Hepatocyte (in vitro differentiated cells): ENCODE measurements around the gene NOSIP. TPM values are rescaled to one million over a fixed set of nuclear protein-coding genes. Genes with fewer than 3 reads are reported as not detected.

Experiments used
- DNase-seq: peaks from one replicate; pipeline ENCODE4 v3.0.0-alpha.2; 2016; ENCODE audit warnings: low spot score
- H2AFZ ChIP-seq: fragments of 200-600 bp; sonication (generic); 2 replicates; pipeline ENCODE4 v1.6.0; 2016; ENCODE audit warnings: antibody characterized with exemption, mild to moderate bottlenecking
- H3K27ac ChIP-seq: fragments of 200-600 bp; sonication (generic); 2 replicates; pipeline ENCODE4 v1.5.1; 2016; ENCODE audit warnings: mild to moderate bottlenecking
- H3K27me3 ChIP-seq: fragments of 200-600 bp; sonication (generic); 2 replicates; pipeline ENCODE4 v1.6.1; 2016
- H3K36me3 ChIP-seq: fragments of 200-600 bp; sonication (generic); replicated peaks from 2 replicates; pipeline ENCODE4 v1.5.1; 2016; ENCODE audit warnings: low read depth; ENCODE audit not compliant: insufficient read depth
- H3K4me1 ChIP-seq: fragments of 200-600 bp; sonication (generic); 2 replicates; pipeline ENCODE4 v1.5.1; 2016; ENCODE audit warnings: mild to moderate bottlenecking, moderate library complexity; ENCODE audit not compliant: insufficient read depth
- H3K4me2 ChIP-seq: fragments of 200-600 bp; sonication (generic); 2 replicates; pipeline ENCODE4 v1.6.0; 2016
- H3K4me3 ChIP-seq: fragments of 200-600 bp; sonication (generic); 2 replicates; pipeline ENCODE4 v1.5.1; 2016; ENCODE audit warnings: mild to moderate bottlenecking
- H3K79me2 ChIP-seq: fragments of 200-600 bp; sonication (generic); 2 replicates; pipeline ENCODE4 v1.6.0; 2017; ENCODE audit warnings: mild to moderate bottlenecking
- H3K9me2 ChIP-seq: fragments of 200-600 bp; sonication (generic); replicated peaks from 2 replicates; pipeline ENCODE4 v1.6.0; 2017; ENCODE audit warnings: mild to moderate bottlenecking; ENCODE audit not compliant: insufficient read depth
- H3K9me3 ChIP-seq: fragments of 200-600 bp; sonication (generic); 2 replicates; pipeline ENCODE4 v1.5.1; 2016; ENCODE audit warnings: low read depth, mild to moderate bottlenecking
- H4K20me1 ChIP-seq: fragments of 200-600 bp; sonication (generic); 2 replicates; pipeline ENCODE4 v1.6.0; 2016; ENCODE audit warnings: mild to moderate bottlenecking; ENCODE audit not compliant: insufficient read depth, poor library complexity, severe bottlenecking
- EZH2 ChIP-seq: fragments of 200-600 bp; sonication (generic); IDR thresholded peaks from 2 replicates; pipeline ENCODE4 v1.6.1; 2016; ENCODE audit warnings: antibody characterized with exemption, mild to moderate bottlenecking, borderline replicate concordance
- EZH2phosphoT487 ChIP-seq: fragments of 200-600 bp; sonication (generic); IDR thresholded peaks from one replicate; pipeline ENCODE4 v1.6.1; 2018; ENCODE audit warnings: antibody characterized with exemption, mild to moderate bottlenecking, low read depth, moderate library complexity; ENCODE audit not compliant: unreplicated experiment, severe bottlenecking
- WGBS: methylation state at CpG from one replicate; pipeline ENCODE4 v1.1.6; 2016; ENCODE audit warnings: low lambda C conversion rate; ENCODE audit errors: missing lambda C conversion rate; 5-methylcytosine and 5-hydroxymethylcytosine counted together
- polyA plus RNA-seq: library from polyadenylated mRNA; unstranded; fragments of >200 nt; fragmentation: Nextera tagmentation; extraction: Ambion mirVana; gene quantifications from 2 replicates; pipeline ENCODE4 v1.2.1, GENCODE V29; 2016
- total RNA-seq: library from RNA; depleted of rRNA; stranded (reverse); fragments of >200 nt; gene quantifications from 2 replicates; pipeline ENCODE4 v1.2.3, GENCODE V29; 2014
- TF ChIP-seq, protein P1 (sequence below): fragments of 200-600 bp; sonication (generic); IDR thresholded peaks from 2 replicates; pipeline ENCODE4 v1.5.1; 2016; ENCODE audit warnings: antibody characterized with exemption, mild to moderate bottlenecking; ENCODE audit not compliant: poor library complexity

NOSIP gene
- total and polyA plus RNA-seq, 2 experiments from 2014 or later = 52.8 to 93.9 TPM

DNA sequence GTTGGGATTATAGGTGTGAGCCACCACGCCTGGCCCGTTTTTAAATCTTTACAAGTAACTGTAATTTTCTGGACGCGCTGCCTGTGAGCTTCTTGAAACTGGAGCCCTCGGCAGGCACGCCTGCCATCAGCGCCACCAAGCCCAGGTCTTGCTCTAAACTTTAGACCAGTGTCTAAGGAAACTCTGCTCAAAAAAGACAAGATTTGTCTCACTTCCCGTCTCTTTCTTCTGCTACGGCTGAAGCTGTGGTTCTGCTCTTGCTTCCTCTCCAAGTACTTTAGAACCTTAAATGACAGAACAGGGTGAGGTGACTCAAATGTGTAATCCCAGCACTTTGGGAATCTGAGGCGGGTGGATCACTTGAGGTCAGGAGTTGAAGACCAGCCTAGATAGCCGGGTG, 27.6 kb downstream of the NOSIP start:
- Histone ChIP-seq H3K79me2 (no peaks in the 10 kb centered on the region), H3K27me3 (no peaks in the 10 kb centered on the region), H3K9me2 (no peaks in the 10 kb centered on the region), H3K9me3 (no peaks in the 10 kb centered on the region), H3K4me1 (no peaks in the 10 kb centered on the region), H2AFZ (no peak overlapping the region), H3K4me3 (no peak overlapping the region), H4K20me1 (no peaks in the 10 kb centered on the region), H3K4me2 (no peak overlapping the region), H3K36me3 (no peaks in the 10 kb centered on the region), H3K27ac (peak overlapping the region; percentile 83)
- 87% methylated on average over 11 of the region's 11 CpGs for WGBS
- no peak for DNase-seq
- TF ChIP-seq EZH2 (no peak), EZH2phosphoT487 (no peak)
- TF ChIP-seq, protein P1, sequence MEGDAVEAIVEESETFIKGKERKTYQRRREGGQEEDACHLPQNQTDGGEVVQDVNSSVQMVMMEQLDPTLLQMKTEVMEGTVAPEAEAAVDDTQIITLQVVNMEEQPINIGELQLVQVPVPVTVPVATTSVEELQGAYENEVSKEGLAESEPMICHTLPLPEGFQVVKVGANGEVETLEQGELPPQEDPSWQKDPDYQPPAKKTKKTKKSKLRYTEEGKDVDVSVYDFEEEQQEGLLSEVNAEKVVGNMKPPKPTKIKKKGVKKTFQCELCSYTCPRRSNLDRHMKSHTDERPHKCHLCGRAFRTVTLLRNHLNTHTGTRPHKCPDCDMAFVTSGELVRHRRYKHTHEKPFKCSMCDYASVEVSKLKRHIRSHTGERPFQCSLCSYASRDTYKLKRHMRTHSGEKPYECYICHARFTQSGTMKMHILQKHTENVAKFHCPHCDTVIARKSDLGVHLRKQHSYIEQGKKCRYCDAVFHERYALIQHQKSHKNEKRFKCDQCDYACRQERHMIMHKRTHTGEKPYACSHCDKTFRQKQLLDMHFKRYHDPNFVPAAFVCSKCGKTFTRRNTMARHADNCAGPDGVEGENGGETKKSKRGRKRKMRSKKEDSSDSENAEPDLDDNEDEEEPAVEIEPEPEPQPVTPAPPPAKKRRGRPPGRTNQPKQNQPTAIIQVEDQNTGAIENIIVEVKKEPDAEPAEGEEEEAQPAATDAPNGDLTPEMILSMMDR = no peak

DNA sequence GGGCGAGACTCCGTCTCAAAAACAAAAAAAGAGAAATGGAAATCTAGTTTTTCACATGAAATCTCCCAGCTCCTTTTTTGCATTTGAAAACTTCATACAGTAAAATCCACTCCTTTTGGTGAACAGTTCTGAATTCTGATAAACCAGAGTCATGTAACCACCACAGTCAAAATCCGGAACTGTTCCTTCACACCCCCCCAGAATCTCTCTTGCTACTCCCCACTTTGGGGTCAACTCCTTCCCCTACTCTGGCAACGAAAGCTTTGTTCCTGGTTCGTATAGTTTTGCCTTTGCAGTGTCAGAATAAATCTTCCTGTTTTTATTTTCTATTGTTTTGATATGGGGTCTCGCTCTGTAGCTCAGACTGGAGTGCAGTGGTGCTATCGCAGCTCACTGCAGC, 28.8 kb downstream of the NOSIP start:
- over 99% methylated on average over 7 of the region's 7 CpGs for WGBS
- no peak overlapping the region for H3K4me2 ChIP-seq
- no peaks in the 10 kb centered on the region for H4K20me1 ChIP-seq
- H3K36me3 ChIP-seq = no peaks in the 10 kb centered on the region
- H3K9me2 ChIP-seq = no peaks in the 10 kb centered on the region
- no peak overlapping the region for H3K4me3 ChIP-seq
- H3K27ac ChIP-seq = no peak overlapping the region
- H2AFZ ChIP-seq = no peak overlapping the region
- H3K27me3 ChIP-seq = no peaks in the 10 kb centered on the region
- H3K4me1 ChIP-seq = peaks cover 2% of the 10 kb centered on the region
- DNase-seq = no peak
- no peaks in the 10 kb centered on the region for H3K79me2 ChIP-seq
- TF ChIP-seq EZH2phosphoT487 (no peak), EZH2 (no peak)
- TF ChIP-seq, protein P1 = no peak
- no peaks in the 10 kb centered on the region for H3K9me3 ChIP-seq

DNA sequence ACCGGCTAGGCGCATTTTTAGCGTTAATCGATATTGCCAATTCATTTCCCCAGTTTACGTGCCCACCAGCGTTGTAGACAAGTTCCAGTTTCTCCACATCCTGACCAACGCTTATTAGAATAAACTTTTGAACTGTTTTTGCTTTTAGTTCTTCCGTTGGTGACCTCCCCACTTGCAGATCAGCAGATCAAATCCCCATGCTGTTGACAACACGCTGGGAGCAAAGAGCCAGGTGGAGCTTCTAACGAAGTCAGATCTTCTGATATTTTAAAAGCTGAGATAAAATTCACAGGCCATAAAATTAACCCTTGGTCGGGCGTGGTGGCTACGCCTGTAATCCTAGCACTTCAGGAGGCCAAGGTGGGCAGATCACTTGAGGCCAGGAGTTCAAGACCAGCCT, 31.3 kb downstream of the NOSIP start:
- no peak for DNase-seq

More for the DNA sequence above, 31.3 kb downstream of the NOSIP start:
- H3K4me3 ChIP-seq = no peak overlapping the region
- no peak for TF ChIP-seq EZH2phosphoT487
- TF ChIP-seq, protein P1 = no peak
- no peak for TF ChIP-seq EZH2
- H3K27me3 ChIP-seq = no peaks in the 10 kb centered on the region
- no peak overlapping the region for H3K4me2 ChIP-seq
- H4K20me1 ChIP-seq = no peaks in the 10 kb centered on the region
- WGBS = 76% methylated on average over 13 of the region's 13 CpGs
- no peak overlapping the region for H3K27ac ChIP-seq
- no peaks in the 10 kb centered on the region for H3K36me3 ChIP-seq
- no peaks in the 10 kb centered on the region for H3K9me3 ChIP-seq
- H3K4me1 ChIP-seq = peaks cover 8% of the 10 kb centered on the region
- H3K79me2 ChIP-seq = no peaks in the 10 kb centered on the region
- H3K9me2 ChIP-seq = no peaks in the 10 kb centered on the region
- H2AFZ ChIP-seq = no peak overlapping the region
